OCI-LY1 (cell line): ENCODE measurements around the gene CYP11A1.

ENCODE experiments used
- H2AFZ ChIP-seq: fragments of 200-600 bp; sonication (generic), shearing (Covaris generic); 2 replicates; pipeline ENCODE4 v1.6.0; 2014; ENCODE audit warnings: antibody characterized with exemption, mild to moderate bottlenecking, low read length
- H3F3A ChIP-seq: fragments of 200-600 bp; sonication (generic), shearing (Covaris generic); 2 replicates; pipeline ENCODE4 v1.6.0; 2014; ENCODE audit warnings: mild to moderate bottlenecking, antibody characterized with exemption, low read length, moderate library complexity; ENCODE audit not compliant: insufficient read depth
- H3K27ac ChIP-seq: fragments of 200-600 bp; sonication (generic); 2 replicates; pipeline ENCODE4 v1.5.1; 2014; ENCODE audit warnings: low read length, mixed run types, mild to moderate bottlenecking, low read depth; ENCODE audit not compliant: poor library complexity, severe bottlenecking
- H3K27me3 ChIP-seq: fragments of 200-600 bp; sonication (generic); 2 replicates; pipeline ENCODE4 v1.6.0; 2014; ENCODE audit warnings: antibody characterized with exemption, mild to moderate bottlenecking, low read length, moderate library complexity; ENCODE audit not compliant: insufficient read depth
- H3K36me3 ChIP-seq: fragments of 200-600 bp; sonication (generic); 2 replicates; pipeline ENCODE4 v1.6.1; 2014; ENCODE audit warnings: mild to moderate bottlenecking, antibody characterized with exemption, low read length, moderate library complexity, mixed read lengths; ENCODE audit not compliant: insufficient read depth
- H3K4me1 ChIP-seq: fragments of 200-600 bp; sonication (generic); 2 replicates; pipeline ENCODE4 v1.5.1; 2014; ENCODE audit warnings: mild to moderate bottlenecking, low read length, moderate library complexity; ENCODE audit not compliant: insufficient read depth, severe bottlenecking
- H3K4me2 ChIP-seq: fragments of 200-600 bp; sonication (generic), shearing (Covaris generic); 2 replicates; pipeline ENCODE4 v1.6.1; 2014; ENCODE audit warnings: low read length
- H3K4me3 ChIP-seq: fragments of 200-600 bp; sonication (generic); 2 replicates; pipeline ENCODE4 v1.5.1; 2014; ENCODE audit warnings: low read length, low read depth, mild to moderate bottlenecking, mixed read lengths; ENCODE audit not compliant: poor library complexity, severe bottlenecking
- H3K79me2 ChIP-seq: fragments of 200-600 bp; shearing (Covaris generic); 2 replicates; pipeline ENCODE4 v1.6.1; 2016; ENCODE audit warnings: mixed run types, low read length, mixed read lengths; ENCODE audit not compliant: insufficient read depth
- H3K9ac ChIP-seq: fragments of 200-600 bp; sonication (generic), shearing (Covaris generic); 2 replicates; pipeline ENCODE4 v1.6.1; 2014; ENCODE audit warnings: mild to moderate bottlenecking, low read length, mixed read lengths
- H3K9me2 ChIP-seq: fragments of 200-600 bp; sonication (generic), shearing (Covaris generic); 2 replicates; pipeline ENCODE4 v1.6.1; 2014; ENCODE audit warnings: low read depth, mild to moderate bottlenecking, low read length, mixed read lengths
- H3K9me3 ChIP-seq: fragments of 200-600 bp; shearing (Covaris generic); 2 replicates; pipeline ENCODE4 v1.6.1; 2014; ENCODE audit warnings: low read length, mixed read lengths
- H4K20me1 ChIP-seq: fragments of 200-600 bp; sonication (generic), shearing (Covaris generic); 2 replicates; pipeline ENCODE4 v1.6.0; 2016; ENCODE audit warnings: mild to moderate bottlenecking, low read length; ENCODE audit not compliant: insufficient read depth
- EZH2 ChIP-seq: fragments of 200-600 bp; sonication (generic), shearing (Covaris generic); IDR thresholded peaks from 2 replicates; pipeline ENCODE4 v1.8.0; 2017; ENCODE audit warnings: borderline replicate concordance, mixed run types, mild to moderate bottlenecking, antibody characterized with exemption, low read length, moderate library complexity, mixed read lengths
- TF ChIP-seq, protein P1 (sequence below): fragments of 200-600 bp; sonication (generic), shearing (Covaris generic); IDR thresholded peaks from 2 replicates; pipeline ENCODE4 v1.5.1; 2017; ENCODE audit warnings: mild to moderate bottlenecking, antibody characterized with exemption, low read length, moderate library complexity, mixed read lengths

Gene CYP11A1

DNA sequence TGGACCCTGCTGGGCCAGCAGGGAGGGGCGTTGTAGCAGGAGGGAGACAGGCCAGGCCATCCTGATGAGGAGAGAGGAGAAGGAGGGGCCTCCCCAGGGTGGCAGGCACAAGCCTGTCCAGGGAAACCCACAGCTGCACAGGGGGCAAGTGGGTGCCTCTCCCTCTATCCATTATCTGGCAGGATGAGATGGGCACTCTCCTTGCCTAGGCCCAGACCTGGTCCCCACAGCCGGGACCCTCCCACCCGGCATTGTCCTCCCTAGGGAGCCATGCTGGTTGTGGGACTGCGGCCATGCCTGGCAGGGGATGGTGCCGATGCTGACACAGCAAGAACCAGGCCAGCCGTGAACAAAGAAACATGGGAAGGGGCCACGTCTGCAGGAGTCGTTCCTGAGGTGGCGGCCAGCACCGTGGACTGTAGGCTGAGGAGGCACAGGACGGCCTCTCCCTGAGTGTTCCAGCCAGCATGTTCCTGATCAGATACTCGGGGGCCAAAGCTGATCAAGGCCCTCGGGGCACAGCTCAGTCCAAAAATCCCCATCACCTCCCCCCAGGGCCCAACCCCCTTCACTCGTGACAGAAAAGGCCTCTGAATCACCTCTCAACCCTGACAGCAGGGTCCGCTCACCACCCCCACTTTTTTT is 19.2 kb upstream of the CYP11A1 start:
- TF ChIP-seq, protein P1, sequence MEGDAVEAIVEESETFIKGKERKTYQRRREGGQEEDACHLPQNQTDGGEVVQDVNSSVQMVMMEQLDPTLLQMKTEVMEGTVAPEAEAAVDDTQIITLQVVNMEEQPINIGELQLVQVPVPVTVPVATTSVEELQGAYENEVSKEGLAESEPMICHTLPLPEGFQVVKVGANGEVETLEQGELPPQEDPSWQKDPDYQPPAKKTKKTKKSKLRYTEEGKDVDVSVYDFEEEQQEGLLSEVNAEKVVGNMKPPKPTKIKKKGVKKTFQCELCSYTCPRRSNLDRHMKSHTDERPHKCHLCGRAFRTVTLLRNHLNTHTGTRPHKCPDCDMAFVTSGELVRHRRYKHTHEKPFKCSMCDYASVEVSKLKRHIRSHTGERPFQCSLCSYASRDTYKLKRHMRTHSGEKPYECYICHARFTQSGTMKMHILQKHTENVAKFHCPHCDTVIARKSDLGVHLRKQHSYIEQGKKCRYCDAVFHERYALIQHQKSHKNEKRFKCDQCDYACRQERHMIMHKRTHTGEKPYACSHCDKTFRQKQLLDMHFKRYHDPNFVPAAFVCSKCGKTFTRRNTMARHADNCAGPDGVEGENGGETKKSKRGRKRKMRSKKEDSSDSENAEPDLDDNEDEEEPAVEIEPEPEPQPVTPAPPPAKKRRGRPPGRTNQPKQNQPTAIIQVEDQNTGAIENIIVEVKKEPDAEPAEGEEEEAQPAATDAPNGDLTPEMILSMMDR: no peak
- TF ChIP-seq EZH2: no peak
- Histone ChIP-seq H3K4me1 (no peaks in the 10 kb centered on the region), H3K9me2 (no peaks in the 10 kb centered on the region), H3K9ac (no peak overlapping the region), H3K4me3 (no peak overlapping the region), H3K36me3 (no peaks in the 10 kb centered on the region), H3K9me3 (no peaks in the 10 kb centered on the region), H3K27me3 (peaks cover 15% of the 10 kb centered on the region), H3K4me2 (no peak overlapping the region), H3K79me2 (no peaks in the 10 kb centered on the region), H3K27ac (no peak overlapping the region), H4K20me1 (no peaks in the 10 kb centered on the region), H3F3A (no peaks in the 10 kb centered on the region), H2AFZ (no peak overlapping the region)

DNA sequence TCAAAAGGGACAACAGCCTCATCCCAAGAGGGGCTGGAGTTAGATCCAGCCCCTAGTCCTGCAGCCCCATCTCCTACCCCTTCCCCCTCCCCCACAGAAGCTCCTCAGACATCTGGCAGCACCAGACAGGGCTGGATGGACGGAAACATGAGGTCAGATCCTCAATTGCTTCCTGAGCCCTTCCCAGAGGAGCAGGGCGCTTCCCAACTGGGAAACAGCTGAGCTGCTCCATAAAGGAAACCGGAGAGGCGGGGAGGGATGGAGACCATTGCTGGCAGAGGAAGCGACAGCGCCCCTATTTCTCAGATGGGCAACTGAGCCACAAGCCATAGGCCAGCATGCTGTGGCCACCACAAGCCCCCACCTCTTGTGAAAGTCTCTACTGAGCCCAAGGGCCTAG is 18.3 kb upstream of the CYP11A1 start:
- Histone ChIP-seq H3K36me3 (no peaks in the 10 kb centered on the region), H3K9me3 (no peaks in the 10 kb centered on the region), H4K20me1 (no peaks in the 10 kb centered on the region), H3K4me1 (no peaks in the 10 kb centered on the region), H3K4me2 (no peak overlapping the region), H3K27ac (no peak overlapping the region), H2AFZ (no peak overlapping the region), H3K79me2 (no peaks in the 10 kb centered on the region), H3K27me3 (peaks cover 15% of the 10 kb centered on the region), H3F3A (no peaks in the 10 kb centered on the region), H3K4me3 (no peak overlapping the region), H3K9me2 (no peaks in the 10 kb centered on the region), H3K9ac (no peak overlapping the region)
- TF ChIP-seq, protein P1: no peak
- TF ChIP-seq EZH2: no peak

DNA sequence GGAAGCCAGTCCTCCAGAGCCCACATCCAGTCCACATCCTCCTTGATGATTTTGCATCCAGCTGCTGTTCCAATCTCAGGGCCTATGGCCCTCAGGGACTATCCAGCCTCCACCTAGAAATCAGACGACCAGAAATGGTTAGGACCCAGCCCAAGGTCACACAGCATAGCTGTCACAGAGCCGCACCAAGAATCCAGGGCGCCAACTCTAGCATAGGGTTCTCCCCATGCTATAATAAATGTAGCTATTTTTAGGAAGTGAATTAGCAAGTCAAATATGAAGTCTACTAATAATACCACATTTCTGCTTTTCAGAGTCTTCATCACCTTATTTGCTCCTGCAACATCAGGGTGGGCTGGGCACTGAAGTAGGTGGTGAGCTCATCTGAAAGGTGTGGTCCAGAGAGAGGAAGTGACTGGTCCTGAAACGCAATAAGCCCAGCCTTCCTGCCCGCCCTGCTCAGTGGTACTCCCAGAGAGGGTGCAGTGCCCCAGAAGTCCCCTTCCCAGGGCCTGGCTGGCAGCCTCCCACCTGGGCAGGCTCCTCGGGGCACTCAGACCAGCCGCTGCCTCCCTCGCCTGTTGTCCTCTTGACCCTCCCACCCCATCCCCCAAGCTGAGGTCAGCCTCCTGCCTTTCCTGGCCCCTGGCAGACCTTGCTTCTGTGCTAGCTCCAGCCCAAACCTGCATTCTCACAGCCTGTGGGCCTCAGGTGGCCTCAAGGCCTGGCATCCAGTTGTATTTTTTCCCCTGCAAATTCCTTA is 17.6 kb upstream of the CYP11A1 start:
- no peak overlapping the region for H3K9ac ChIP-seq
- H3K27me3 ChIP-seq: peaks cover 15% of the 10 kb centered on the region
- H3F3A ChIP-seq: no peaks in the 10 kb centered on the region
- no peaks in the 10 kb centered on the region for H3K9me2 ChIP-seq
- no peaks in the 10 kb centered on the region for H3K36me3 ChIP-seq
- no peaks in the 10 kb centered on the region for H3K4me1 ChIP-seq
- H2AFZ ChIP-seq: no peak overlapping the region
- no peak overlapping the region for H3K4me2 ChIP-seq
- no peak overlapping the region for H3K4me3 ChIP-seq
- no peak for TF ChIP-seq EZH2
- TF ChIP-seq, protein P1: no peak
- H3K79me2 ChIP-seq: no peaks in the 10 kb centered on the region
- no peak overlapping the region for H3K27ac ChIP-seq
- no peaks in the 10 kb centered on the region for H3K9me3 ChIP-seq
- H4K20me1 ChIP-seq: no peaks in the 10 kb centered on the region
